Activated naive CD8-positive, alpha-beta T cell (primary cell): ENCODE measurements around the gene MAPK8IP1.

Source experiments
- H3K27ac Mint-ChIP-seq: one replicate; pipeline ENCODE4 v1.8.0; 2021; ENCODE audit warnings: mixed read lengths
- H3K27me3 Mint-ChIP-seq: one replicate; pipeline ENCODE4 v1.8.0; 2021; ENCODE audit warnings: mixed read lengths
- H3K36me3 Mint-ChIP-seq: one replicate; pipeline ENCODE4 v1.8.0; 2021; ENCODE audit warnings: mixed read lengths
- H3K4me1 Mint-ChIP-seq: one replicate; pipeline ENCODE4 v1.8.0; 2021; ENCODE audit warnings: low read depth, mixed read lengths
- H3K4me3 Mint-ChIP-seq: one replicate; pipeline ENCODE4 v1.8.0; 2021; ENCODE audit warnings: mild to moderate bottlenecking, mixed read lengths
- H3K9me3 Mint-ChIP-seq: one replicate; pipeline ENCODE4 v1.8.0; 2021; ENCODE audit warnings: low read depth, mixed read lengths

The MAPK8IP1 gene

DNA sequence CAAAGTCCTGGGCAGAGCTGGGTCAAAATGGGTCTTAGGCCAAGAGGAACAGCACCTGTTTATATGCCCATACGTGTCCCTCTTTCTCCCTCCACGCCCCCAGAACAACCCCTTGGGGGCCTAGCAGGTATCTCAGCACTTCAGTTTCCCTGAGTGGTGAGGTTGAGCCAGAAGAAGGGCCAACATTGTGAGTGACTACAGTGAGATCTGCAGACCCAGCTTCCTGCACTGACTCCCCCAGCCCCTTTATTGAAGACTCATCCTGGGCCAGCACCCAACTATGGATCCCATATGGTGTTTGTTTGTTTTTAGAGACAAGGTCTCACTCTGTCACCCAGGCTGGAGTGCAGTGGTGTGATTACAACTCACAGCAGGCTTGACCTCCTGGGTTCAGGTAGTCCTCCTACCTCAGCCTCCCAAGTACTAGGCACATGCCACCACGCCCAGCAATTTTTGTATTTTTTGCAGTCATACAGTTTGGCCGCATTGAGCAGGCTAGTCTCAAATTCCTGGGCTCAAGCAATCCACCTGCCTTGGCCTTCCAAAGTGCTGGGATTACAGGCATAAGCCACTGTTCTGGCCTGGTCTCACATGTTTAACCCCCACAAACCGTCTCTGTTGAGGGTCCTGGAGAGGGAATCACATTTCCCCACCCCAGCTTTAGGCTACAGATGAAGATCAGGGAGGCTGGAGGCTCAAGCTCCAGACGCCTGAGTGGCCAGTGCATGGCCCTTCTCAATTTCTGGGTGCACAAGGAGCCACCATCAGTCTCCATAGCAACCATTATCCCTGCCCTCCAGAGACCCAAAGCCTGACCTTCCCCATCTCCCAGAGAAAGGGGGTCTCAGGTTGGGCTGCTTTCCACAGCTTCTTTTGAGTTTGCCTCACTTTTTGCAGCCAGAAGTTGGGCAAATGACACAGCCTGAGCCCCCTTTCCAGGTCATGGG, 35.4 kb downstream of the MAPK8IP1 start:
- H3K4me3 Mint-ChIP-seq, result peak overlapping the region; percentile 78

GRCh38 chr11:45921561-45922424, 36.3 kb downstream of the MAPK8IP1 start:
- Mint-ChIP-seq H3K4me1 (peaks cover 32% of the 10 kb centered on the region), H3K4me3 (peak overlapping the region; percentile 78), H3K27ac (peak overlapping the region; percentile 64), H3K9me3 (no peaks in the 10 kb centered on the region), H3K36me3 (no peaks in the 10 kb centered on the region), H3K27me3 (no peaks in the 10 kb centered on the region)

More for the DNA sequence above, 35.4 kb downstream of the MAPK8IP1 start:
- Mint-ChIP-seq H3K9me3 (no peaks in the 10 kb centered on the region), H3K36me3 (no peaks in the 10 kb centered on the region), H3K4me1 (peaks cover 40% of the 10 kb centered on the region), H3K27me3 (no peaks in the 10 kb centered on the region), H3K27ac (peak overlapping the region; percentile 64)

- Mint-ChIP-seq H3K4me3 (peak within 1 kb of the TSS; percentile 80), H3K9me3 (no peaks in the 10 kb centered on the region), H3K36me3 (no peaks in the 10 kb centered on the region), H3K27ac (peak within 1 kb of the TSS; percentile 64), H3K27me3 (no peaks in the 10 kb centered on the region), H3K4me1 (peaks cover 34% of the 10 kb centered on the region)
These were observed 37.1 kb downstream of the MAPK8IP1 start, which contains the start of gene LARGE2 for GRCh38 chr11:45922425-45923082. LARGE2 (plus strand) TSS chr11:45922656; CDS start chr11:45922883, 227 bp downstream.

DNA sequence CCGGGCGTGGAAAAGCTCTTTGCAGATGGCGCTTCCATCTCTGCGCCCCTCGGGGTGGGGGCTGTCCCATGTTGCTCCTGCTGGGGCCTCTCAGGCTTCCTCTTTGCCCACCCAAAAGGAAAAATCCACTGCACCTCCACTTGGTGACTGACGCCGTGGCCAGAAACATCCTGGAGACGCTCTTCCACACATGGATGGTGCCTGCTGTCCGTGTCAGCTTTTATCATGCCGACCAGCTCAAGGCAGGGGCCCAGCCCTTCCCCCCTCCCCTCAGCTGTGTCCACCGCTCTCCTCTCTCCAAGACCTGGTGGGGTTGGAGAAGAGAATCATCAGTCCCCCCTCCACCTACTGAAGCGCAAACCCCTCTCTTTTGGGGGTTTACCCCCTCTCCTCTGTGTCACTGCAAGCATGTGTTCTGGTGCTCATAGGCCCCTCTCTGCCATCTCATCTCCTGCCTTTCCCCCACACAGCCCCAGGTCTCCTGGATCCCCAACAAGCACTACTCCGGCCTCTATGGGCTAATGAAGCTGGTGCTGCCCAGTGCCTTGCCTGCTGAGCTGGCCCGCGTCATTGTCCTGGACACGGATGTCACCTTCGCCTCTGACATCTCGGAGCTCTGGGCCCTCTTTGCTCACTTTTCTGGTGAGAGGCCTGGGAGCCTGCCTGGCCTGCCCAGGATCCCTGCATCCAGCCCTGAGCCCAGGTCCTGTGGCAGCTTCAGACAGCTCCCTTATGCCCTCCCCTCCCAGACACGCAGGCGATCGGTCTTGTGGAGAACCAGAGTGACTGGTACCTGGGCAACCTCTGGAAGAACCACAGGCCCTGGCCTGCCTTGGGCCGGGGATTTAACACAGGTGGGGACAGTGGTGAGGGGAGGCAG, 38.8 kb downstream of the MAPK8IP1 start:
- H3K27ac Mint-ChIP-seq, result no peak overlapping the region
- H3K4me1 Mint-ChIP-seq, result peaks cover 26% of the 10 kb centered on the region

GRCh38 chr11:45924927-45925326, 39.5 kb downstream of the MAPK8IP1 start:
- Mint-ChIP-seq H3K4me1 (peaks cover 23% of the 10 kb centered on the region), H3K27me3 (no peaks in the 10 kb centered on the region), H3K36me3 (no peaks in the 10 kb centered on the region), H3K27ac (no peak overlapping the region), H3K9me3 (no peaks in the 10 kb centered on the region), H3K4me3 (no peak overlapping the region)

More for the DNA sequence above, 38.8 kb downstream of the MAPK8IP1 start:
- H3K27me3 Mint-ChIP-seq, result no peaks in the 10 kb centered on the region
- H3K9me3 Mint-ChIP-seq, result no peaks in the 10 kb centered on the region
- H3K4me3 Mint-ChIP-seq, result peak overlapping the region; percentile 51
- H3K36me3 Mint-ChIP-seq, result no peaks in the 10 kb centered on the region

- Mint-ChIP-seq H3K4me1 (peaks cover 29% of the 10 kb centered on the region), H3K27ac (no peak overlapping the region), H3K9me3 (no peaks in the 10 kb centered on the region), H3K36me3 (no peaks in the 10 kb centered on the region), H3K27me3 (no peaks in the 10 kb centered on the region), H3K4me3 (no peak overlapping the region)
These were observed 40.1 kb downstream of the MAPK8IP1 start for GRCh38 chr11:45925550-45925949.

GRCh38 chr11:45926001-45926401, 40.5 kb downstream of the MAPK8IP1 start:
- Mint-ChIP-seq H3K36me3 (no peaks in the 10 kb centered on the region), H3K9me3 (no peaks in the 10 kb centered on the region), H3K27me3 (no peaks in the 10 kb centered on the region), H3K27ac (no peak overlapping the region), H3K4me1 (peaks cover 32% of the 10 kb centered on the region), H3K4me3 (no peak overlapping the region)

DNA sequence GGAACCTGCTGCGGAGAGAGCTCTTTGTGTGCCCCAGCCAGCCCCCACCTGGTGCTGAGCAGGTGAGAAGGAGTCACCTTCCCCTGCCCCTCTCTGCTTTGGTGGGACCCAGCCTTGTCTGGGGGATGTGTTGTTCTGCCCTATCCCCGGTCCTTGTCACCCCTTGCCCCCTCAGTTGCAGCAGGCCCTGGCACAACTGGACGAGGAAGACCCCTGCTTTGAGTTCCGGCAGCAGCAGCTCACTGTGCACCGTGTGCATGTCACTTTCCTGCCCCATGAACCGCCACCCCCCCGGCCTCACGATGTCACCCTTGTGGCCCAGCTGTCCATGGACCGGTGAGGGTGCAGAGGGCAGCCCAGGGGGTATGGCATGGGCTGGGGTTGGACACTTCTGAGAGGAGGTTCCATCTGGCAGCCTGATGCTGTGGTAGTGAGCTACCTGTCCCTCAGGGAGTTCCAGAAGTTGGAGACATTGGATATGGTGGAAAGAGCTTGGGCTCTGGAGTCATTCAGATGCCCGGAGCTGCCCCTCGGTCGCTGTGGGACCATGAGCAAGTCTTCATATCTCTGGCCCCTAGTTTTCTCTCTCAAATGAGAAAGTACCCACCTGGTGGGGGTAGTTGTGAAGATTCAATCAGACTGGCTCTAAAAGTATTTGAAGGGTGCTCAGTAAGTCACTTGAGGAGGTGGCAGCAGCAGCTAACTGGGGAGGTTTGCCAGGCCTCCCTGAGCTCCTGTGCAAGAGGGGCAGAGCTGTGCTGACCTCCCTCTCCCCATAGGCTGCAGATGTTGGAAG, 41.3 kb downstream of the MAPK8IP1 start:
- H3K4me3 Mint-ChIP-seq, result no peak overlapping the region

GRCh38 chr11:45927332-45927683, 41.9 kb downstream of the MAPK8IP1 start:
- Mint-ChIP-seq H3K27ac (peak overlapping the region; percentile 82), H3K36me3 (no peaks in the 10 kb centered on the region), H3K4me1 (peaks cover 32% of the 10 kb centered on the region), H3K9me3 (no peaks in the 10 kb centered on the region), H3K27me3 (no peaks in the 10 kb centered on the region), H3K4me3 (no peak overlapping the region)

More for the DNA sequence above, 41.3 kb downstream of the MAPK8IP1 start:
- no peaks in the 10 kb centered on the region for H3K27me3 Mint-ChIP-seq
- H3K27ac Mint-ChIP-seq, result no peak overlapping the region
- peaks cover 32% of the 10 kb centered on the region for H3K4me1 Mint-ChIP-seq
- H3K36me3 Mint-ChIP-seq, result no peaks in the 10 kb centered on the region
- no peaks in the 10 kb centered on the region for H3K9me3 Mint-ChIP-seq

- Mint-ChIP-seq H3K9me3 (no peaks in the 10 kb centered on the region), H3K27ac (peak overlapping the region; percentile 82), H3K4me3 (no peak overlapping the region), H3K4me1 (peaks cover 32% of the 10 kb centered on the region), H3K36me3 (no peaks in the 10 kb centered on the region), H3K27me3 (no peaks in the 10 kb centered on the region)
These were observed 42.4 kb downstream of the MAPK8IP1 start for GRCh38 chr11:45927684-45928413.

DNA sequence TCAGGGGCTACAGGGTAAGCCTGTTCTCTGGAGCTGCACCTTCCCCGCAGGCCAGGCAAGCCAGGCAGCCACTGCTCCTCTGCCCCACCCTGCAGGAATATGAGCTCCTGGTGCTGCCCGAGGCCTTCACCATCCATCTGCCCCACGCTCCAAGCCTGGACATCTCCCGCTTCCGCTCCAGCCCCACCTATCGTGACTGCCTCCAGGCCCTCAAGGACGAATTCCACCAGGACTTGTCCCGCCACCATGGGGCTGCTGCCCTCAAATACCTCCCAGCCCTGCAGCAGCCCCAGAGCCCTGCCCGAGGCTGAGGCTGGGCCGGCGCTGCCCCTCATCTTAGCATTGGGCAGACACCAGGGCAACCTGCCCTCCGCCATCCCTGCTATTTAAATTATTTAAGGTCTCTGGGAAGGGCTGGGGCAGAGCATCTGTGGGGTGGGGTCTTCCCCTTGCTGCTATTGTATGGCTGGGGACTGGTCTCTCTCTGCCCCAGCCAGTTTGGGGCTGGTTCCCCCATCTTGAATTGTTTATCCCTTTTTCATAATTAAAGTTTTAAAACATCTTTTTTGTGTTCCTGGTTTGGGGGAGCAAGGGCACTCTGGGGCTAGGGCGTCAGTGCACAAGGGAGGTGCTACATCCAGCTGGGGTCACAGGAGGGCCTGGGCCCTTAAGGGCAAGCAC, 43.2 kb downstream of the MAPK8IP1 start:
- no peak overlapping the region for H3K4me3 Mint-ChIP-seq
- H3K9me3 Mint-ChIP-seq, result no peaks in the 10 kb centered on the region

GRCh38 chr11:45929486-45930030, 44.1 kb downstream of the MAPK8IP1 start:
- no peaks in the 10 kb centered on the region for H3K27me3 Mint-ChIP-seq
- peaks cover 23% of the 10 kb centered on the region for H3K4me1 Mint-ChIP-seq
- peak overlapping the region; percentile 76 for H3K27ac Mint-ChIP-seq
- H3K9me3 Mint-ChIP-seq, result no peaks in the 10 kb centered on the region
- no peaks in the 10 kb centered on the region for H3K36me3 Mint-ChIP-seq
- peak overlapping the region; percentile 65 for H3K4me3 Mint-ChIP-seq

More for the DNA sequence above, 43.2 kb downstream of the MAPK8IP1 start:
- no peaks in the 10 kb centered on the region for H3K36me3 Mint-ChIP-seq
- peaks cover 28% of the 10 kb centered on the region for H3K4me1 Mint-ChIP-seq
- H3K27ac Mint-ChIP-seq, result no peak overlapping the region
- H3K27me3 Mint-ChIP-seq, result no peaks in the 10 kb centered on the region
